ENCODE data around the gene STAG3.
A peak's percentile ranks its signal among the peaks of the same experiment; 100 is the strongest.
"Not testable (repeated sequence)": the region's sequence is repeated elsewhere in the genome, so short reads cannot be mapped to it uniquely, and the experiment has no call there.

STAG3 gene

GRCh38 chr7:100177045-100178001 lies at the start of gene STAG3, which contains the start of gene GPC2:
TSS of gene STAG3 (plus strand) at chr7:100177918. CDS start at chr7:100180557, 2,639 bp downstream.
TSS of gene GPC2 (minus strand) at chr7:100177381. CDS start at chr7:100177199, 182 bp downstream.
- DNase-seq (ENCODE audit: low spot score): peak; percentile 98

GRCh38 chr7:100128637-100128963 lies 49.1 kb upstream of the STAG3 start:
- no peak for DNase-seq (ENCODE audit: low spot score)

- peak; percentile 62 for DNase-seq (ENCODE audit: low spot score)
Observed at GRCh38 chr7:100130220-100130607, 47.5 kb upstream of the STAG3 start.

- DNase-seq (ENCODE audit: low spot score): peak; percentile 62
Observed at GRCh38 chr7:100130608-100131453, 46.9 kb upstream of the STAG3 start.

- DNase-seq (ENCODE audit: low spot score): no peak
Observed at GRCh38 chr7:100132126-100132525, 45.6 kb upstream of the STAG3 start.

- DNase-seq (ENCODE audit: low spot score): peak; percentile 80
Observed at GRCh38 chr7:100132697-100133151, 45.0 kb upstream of the STAG3 start.

- DNase-seq (ENCODE audit: low spot score): no peak
Observed at GRCh38 chr7:100137851-100138760, 39.6 kb upstream of the STAG3 start.

- no peak for DNase-seq (ENCODE audit: low spot score)
Observed at GRCh38 chr7:100141555-100141949, 36.2 kb upstream of the STAG3 start.

GRCh38 chr7:100142461-100142860 lies 35.3 kb upstream of the STAG3 start:
- DNase-seq (ENCODE audit: low spot score): no peak

- DNase-seq (ENCODE audit: low spot score): not testable (repeated sequence)
Observed at GRCh38 chr7:100146350-100146749, 31.4 kb upstream of the STAG3 start.

- no peak for DNase-seq (ENCODE audit: low spot score)
Observed at GRCh38 chr7:100147278-100147677, 30.4 kb upstream of the STAG3 start.

GRCh38 chr7:100148225-100148558 lies 29.5 kb upstream of the STAG3 start:
- DNase-seq (ENCODE audit: low spot score): no peak

- DNase-seq (ENCODE audit: low spot score): peak; percentile 100
Observed at GRCh38 chr7:100148559-100149328, 29.0 kb upstream of the STAG3 start, which contains the start of gene LAMTOR4. TSS of gene LAMTOR4 (plus strand) at chr7:100148918. CDS start at chr7:100148973, 55 bp downstream.

GRCh38 chr7:100152404-100152803 lies 25.3 kb upstream of the STAG3 start:
- no peak for DNase-seq (ENCODE audit: low spot score)

GRCh38 chr7:100152937-100153666 lies 24.6 kb upstream of the STAG3 start:
- no peak for DNase-seq (ENCODE audit: low spot score)

- no peak for DNase-seq (ENCODE audit: low spot score)
Observed at GRCh38 chr7:100153708-100154535, 23.8 kb upstream of the STAG3 start.

GRCh38 chr7:100154651-100155491 lies 22.8 kb upstream of the STAG3 start:
- no peak for DNase-seq (ENCODE audit: low spot score)

Data from RKO (cell line).